Cardiac septum (tissue), 1 donor: Measurements from ENCODE around the gene PIMREG. TPM values are rescaled to one million over a fixed set of nuclear protein-coding genes. Genes with fewer than 3 reads are reported as not detected.

Experiments
- DNase-seq: peaks from one replicate; pipeline ENCODE4 v3.0.0-alpha.2; 2020; ENCODE audit warnings: low spot score
- intact Hi-C: fragments of 100-400 bp; cut with DNase I; formaldehyde crosslinking; loops from one replicate; pipeline ENCODE4 v1.14.0; 2022
- total RNA-seq: library from RNA; stranded (reverse); fragmentation: NEBNext Ultra II Directional; extraction: Animal tissue kit (Norgen Biotek cat#: 25700); gene quantifications from one replicate; pipeline ENCODE4 v1.2.1, GENCODE V29; 2021
- donor health status: DM: no; HTN: no; CAD: no.

Gene PIMREG
- total RNA-seq, 1 donor from 2014 or later, result not detected

GRCh38 chr17:6457688-6458459 lies 13.6 kb downstream of the PIMREG start:
- no peak for DNase-seq

GRCh38 chr17:6458460-6458950 lies 14.2 kb downstream of the PIMREG start:
- intact Hi-C loops, result no loop called here
- no peak for DNase-seq

More at GRCh38 chr17:6457688-6458459, 13.6 kb downstream of the PIMREG start:
- intact Hi-C loops, result no loop called here

GRCh38 chr17:6460531-6461161 lies 16.4 kb downstream of the PIMREG start:
- intact Hi-C loops, result no loop called here
- DNase-seq, result no peak

- no peak for DNase-seq
- intact Hi-C loops, result no loop called here
These were observed 17.0 kb downstream of the PIMREG start for GRCh38 chr17:6461246-6461645.

- DNase-seq, result no peak
- intact Hi-C loops, result no loop called here
These were observed 17.7 kb downstream of the PIMREG start for GRCh38 chr17:6461792-6462524.

GRCh38 chr17:6462692-6463091 lies 18.4 kb downstream of the PIMREG start:
- DNase-seq, result no peak

GRCh38 chr17:6463616-6464445 lies 19.6 kb downstream of the PIMREG start:
- intact Hi-C loops, result no loop called here
- DNase-seq, result no peak

More at GRCh38 chr17:6462692-6463091, 18.4 kb downstream of the PIMREG start:
- intact Hi-C loops, result no loop called here

- no peak for DNase-seq
- intact Hi-C loops, result no loop called here
These were observed 20.3 kb downstream of the PIMREG start for GRCh38 chr17:6464446-6465041.

- intact Hi-C loops, result no loop called here
- no peak for DNase-seq
These were observed 21.1 kb downstream of the PIMREG start for GRCh38 chr17:6465206-6466003.

- intact Hi-C loops, result no loop called here
- DNase-seq, result no peak
These were observed 23.3 kb downstream of the PIMREG start for GRCh38 chr17:6467567-6467966.

GRCh38 chr17:6468051-6468790 lies 24.0 kb downstream of the PIMREG start:
- no peak for DNase-seq
- intact Hi-C loops, result no loop called here

- DNase-seq, result no peak
- intact Hi-C loops, result loop anchor here (5.0 to 10.0 kb wide), 2 partner anchors 85 to 107 kb away; partner anchors contain the start of gene PITPNM3
These were observed 26.0 kb downstream of the PIMREG start for GRCh38 chr17:6470146-6470718.

GRCh38 chr17:6470751-6471521 lies 26.7 kb downstream of the PIMREG start:
- DNase-seq, result no peak
- intact Hi-C loops, result loop anchor here (5.0 to 10.0 kb wide), 2 partner anchors 84 to 106 kb away; partner anchors contain the start of gene PITPNM3

GRCh38 chr17:6471531-6472465 lies 27.5 kb downstream of the PIMREG start:
- DNase-seq, result no peak
- intact Hi-C loops, result loop anchor here (5.0 to 10.0 kb wide), 2 partner anchors 83 to 106 kb away; partner anchors contain the start of gene PITPNM3

GRCh38 chr17:6472517-6472916 lies 28.3 kb downstream of the PIMREG start:
- no peak for DNase-seq
- intact Hi-C loops, result loop anchor here (5.0 to 10.0 kb wide), 2 partner anchors 82 to 105 kb away; partner anchors contain the start of gene PITPNM3
